ENCODE measurements around the gene C14orf39.

C14orf39 gene, protein sequence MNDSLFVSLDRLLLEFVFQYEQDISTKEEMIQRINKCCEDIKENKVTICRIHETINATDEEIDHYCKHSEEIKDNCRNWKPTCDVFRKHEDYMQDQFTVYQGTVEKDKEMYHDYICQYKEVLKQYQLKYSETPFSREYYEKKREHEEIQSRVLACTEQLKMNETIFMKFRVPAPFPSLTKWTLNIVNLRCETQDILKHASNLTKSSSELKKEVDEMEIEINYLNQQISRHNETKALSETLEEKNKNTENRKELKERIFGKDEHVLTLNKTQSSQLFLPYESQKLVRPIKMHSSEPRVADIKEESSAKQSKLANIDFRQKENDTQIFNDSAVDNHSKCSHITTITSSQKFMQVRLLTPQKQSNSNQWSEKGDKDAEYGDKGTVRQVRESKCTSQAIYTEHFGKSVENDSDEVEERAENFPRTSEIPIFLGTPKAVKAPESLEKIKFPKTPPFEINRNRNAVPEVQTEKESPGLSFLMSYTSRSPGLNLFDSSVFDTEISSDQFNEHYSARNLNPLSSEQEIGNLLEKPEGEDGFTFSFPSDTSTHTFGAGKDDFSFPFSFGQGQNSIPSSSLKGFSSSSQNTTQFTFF

GRCh38 chr14:60485598-60486251, at the start of gene C14orf39:
Gene C14orf39 (minus strand): TSS chr14:60486063. CDS start chr14:60485078, 985 bp downstream.
- Histone ChIP-seq H3K9me3 (ENCODE audit: control insufficient read depth, insufficient read depth, low read depth, low read length) (no peaks in the 10 kb centered on the region), H3K4me1 (ENCODE audit: control insufficient read depth, insufficient read depth, low read length) (no peaks in the 10 kb centered on the region), H3K27ac (ENCODE audit: extremely low read depth, low read depth, low read length) (no peak within 1 kb of the TSS), H3K36me3 (ENCODE audit: control insufficient read depth in 2 of 2, insufficient read depth in 1 of 2, low read length in 2 of 2) (no peaks in the 10 kb centered on the region), H3K4me3 (ENCODE audit: low read depth, low read length) (peak within 1 kb of the TSS; percentile 50)
- POLR2A ChIA-PET: interaction anchor here (0.7 kb wide), 1 partner anchor 40 kb away, joined by 3 read pairs; no protein-coding TSS in a partner anchor
- CTCF ChIA-PET: no interaction called here
- no peak for TF ChIP-seq ZNF19 (tag by site-specific recombination; IDR thresholded peaks at IDR 0.05; ENCODE audit: low read depth)
- TF ChIP-seq KLF1 (tag by site-specific recombination; IDR thresholded peaks at IDR 0.05): no peak
- no peak for TF ChIP-seq BCL11B (tag by site-specific recombination; IDR thresholded peaks at IDR 0.05; ENCODE audit: low read depth)
- TF ChIP-seq ZNF473 (tag by site-specific recombination; IDR thresholded peaks at IDR 0.05): no peak
- TF ChIP-seq ZXDB (tag by site-specific recombination; IDR thresholded peaks at IDR 0.05): peak; percentile 100
- no peak for TF ChIP-seq KLF10 (tag by site-specific recombination; IDR thresholded peaks at IDR 0.05)
- TF ChIP-seq MZF1 (tag by site-specific recombination; IDR thresholded peaks at IDR 0.05; ENCODE audit: borderline replicate concordance): no peak
- TF ChIP-seq MEIS1 (CRISPR knock-in tag; IDR thresholded peaks at IDR 0.05; ENCODE audit: borderline replicate concordance): no peak
- TF ChIP-seq ZNF76 (tag by site-specific recombination; IDR thresholded peaks at IDR 0.05; ENCODE audit: borderline replicate concordance, low read depth): no peak
- peak; percentile 62 for TF ChIP-seq GLIS1 (tag by site-specific recombination; IDR thresholded peaks at IDR 0.05)
- TF ChIP-seq ZNF701 (tag by site-specific recombination; IDR thresholded peaks at IDR 0.05): no peak
- TF ChIP-seq ZNF292 (tag by site-specific recombination; IDR thresholded peaks at IDR 0.05; ENCODE audit: borderline replicate concordance, low read depth): no peak
- peak; percentile 51; the same call in 1 of the 2 replicates for TF ChIP-seq ZBTB48 (tag by site-specific recombination; IDR thresholded peaks at IDR 0.05)
- TF ChIP-seq OSR2 (tag by site-specific recombination; IDR thresholded peaks at IDR 0.05): no peak
- TF ChIP-seq ZNF311 (tag by site-specific recombination; IDR thresholded peaks at IDR 0.05; ENCODE audit: borderline replicate concordance): no peak
- peak; percentile 61; the same call in 1 of the 2 replicates for TF ChIP-seq ZNF202 (tag by site-specific recombination; IDR thresholded peaks at IDR 0.05; ENCODE audit: borderline replicate concordance)
- peak; percentile 64; the same call in 1 of the 2 replicates for TF ChIP-seq ZNF610 (tag by site-specific recombination; IDR thresholded peaks at IDR 0.05; ENCODE audit: borderline replicate concordance)
- no peak for TF ChIP-seq ZNF645 (tag by site-specific recombination; IDR thresholded peaks at IDR 0.05)
- no peak for TF ChIP-seq ZNF747 (tag by site-specific recombination; IDR thresholded peaks at IDR 0.05)
- peak; percentile 49; the same call in 1 of the 2 replicates for TF ChIP-seq SP7 (tag by site-specific recombination; IDR thresholded peaks at IDR 0.05)
- peak; percentile 31; the same call in 1 of the 2 replicates for TF ChIP-seq PATZ1 (tag by site-specific recombination; IDR thresholded peaks at IDR 0.05)
- TF ChIP-seq TCF7L2 (IDR thresholded peaks at IDR 0.05; ENCODE audit: borderline replicate concordance, low read depth, low read length): no peak
- TF ChIP-seq, protein P1, sequence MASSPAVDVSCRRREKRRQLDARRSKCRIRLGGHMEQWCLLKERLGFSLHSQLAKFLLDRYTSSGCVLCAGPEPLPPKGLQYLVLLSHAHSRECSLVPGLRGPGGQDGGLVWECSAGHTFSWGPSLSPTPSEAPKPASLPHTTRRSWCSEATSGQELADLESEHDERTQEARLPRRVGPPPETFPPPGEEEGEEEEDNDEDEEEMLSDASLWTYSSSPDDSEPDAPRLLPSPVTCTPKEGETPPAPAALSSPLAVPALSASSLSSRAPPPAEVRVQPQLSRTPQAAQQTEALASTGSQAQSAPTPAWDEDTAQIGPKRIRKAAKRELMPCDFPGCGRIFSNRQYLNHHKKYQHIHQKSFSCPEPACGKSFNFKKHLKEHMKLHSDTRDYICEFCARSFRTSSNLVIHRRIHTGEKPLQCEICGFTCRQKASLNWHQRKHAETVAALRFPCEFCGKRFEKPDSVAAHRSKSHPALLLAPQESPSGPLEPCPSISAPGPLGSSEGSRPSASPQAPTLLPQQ (tag by site-specific recombination; IDR thresholded peaks at IDR 0.05): 0 out of 2 replicates have a peak, but pooled peaks have one; percentile 21
- TF ChIP-seq KLF8 (tag by site-specific recombination; IDR thresholded peaks at IDR 0.05): peak; percentile 34; the same call in 1 of the 2 replicates
- TF ChIP-seq ZNF423 (tag by site-specific recombination; IDR thresholded peaks at IDR 0.05): no peak
- TF ChIP-seq SCRT2 (tag by site-specific recombination; IDR thresholded peaks at IDR 0.05): no peak
- TF ChIP-seq ZNF140 (tag by site-specific recombination; IDR thresholded peaks at IDR 0.05): no peak
- no peak for TF ChIP-seq ZNF184 (tag by site-specific recombination; IDR thresholded peaks at IDR 0.05)
- peak; percentile 64; the same call in 1 of the 2 replicates for TF ChIP-seq KLF16 (tag by site-specific recombination; IDR thresholded peaks at IDR 0.05)
- TF ChIP-seq ZNF416 (tag by site-specific recombination; IDR thresholded peaks at IDR 0.05): no peak
- TF ChIP-seq SP2 (tag by site-specific recombination; IDR thresholded peaks at IDR 0.05): 0 out of 2 replicates have a peak, but pooled peaks have one; percentile 14
- TF ChIP-seq ZNF121 (tag by site-specific recombination; IDR thresholded peaks at IDR 0.05): no peak
- no peak for TF ChIP-seq TRIM28 (IDR thresholded peaks at IDR 0.05; ENCODE audit: borderline replicate concordance, low read length)
- TF ChIP-seq ZNF341 (tag by site-specific recombination; IDR thresholded peaks at IDR 0.05; ENCODE audit: low read depth): no peak
